Activated naive CD8-positive, alpha-beta T cell treated with anti-CD3 and anti-CD28 coated beads, Interleukin-2, amount 50 U/mL, for 24 hours (primary cell): Measurements from ENCODE around the gene MAP1LC3A.
"Not testable (repeated sequence)": the region's sequence is repeated elsewhere in the genome, so short reads cannot be mapped to it uniquely, and the experiment has no call there.

Experiments used
- ATAC-seq: fragments of 150-1000 bp; cut with Tn5 transposase; one replicate; pipeline ENCODE4 v1.10.0; 2021
- DNase-seq: peaks from one replicate; pipeline ENCODE4 v3.0.0; 2021
- H3K27ac Mint-ChIP-seq: one replicate; pipeline ENCODE4 v1.8.0; 2021; ENCODE audit warnings: mild to moderate bottlenecking, mixed read lengths
- H3K27me3 Mint-ChIP-seq: one replicate; pipeline ENCODE4 v1.8.0; 2021; ENCODE audit warnings: mixed read lengths
- H3K36me3 Mint-ChIP-seq: one replicate; pipeline ENCODE4 v1.8.0; 2021; ENCODE audit warnings: low read depth, mixed read lengths
- H3K4me1 Mint-ChIP-seq: one replicate; pipeline ENCODE4 v1.8.0; 2021; ENCODE audit warnings: mixed read lengths
- H3K4me3 Mint-ChIP-seq: one replicate; pipeline ENCODE4 v1.8.0; 2021; ENCODE audit warnings: mild to moderate bottlenecking, moderate library complexity, mixed read lengths
- H3K9me3 Mint-ChIP-seq: one replicate; pipeline ENCODE4 v1.8.0; 2021; ENCODE audit warnings: mixed read lengths

MAP1LC3A gene

GRCh38 chr20:34558320-34559218 is at the start of gene MAP1LC3A:
Gene MAP1LC3A (plus strand): TSS chr20:34558718. CDS start chr20:34558869, 151 bp downstream.
- H3K36me3 Mint-ChIP-seq: no peaks in the 10 kb centered on the region
- ATAC-seq: peak; percentile 76
- H3K4me1 Mint-ChIP-seq: peaks cover 11% of the 10 kb centered on the region
- H3K27me3 Mint-ChIP-seq: no peaks in the 10 kb centered on the region
- no peaks in the 10 kb centered on the region for H3K9me3 Mint-ChIP-seq
- DNase-seq: peak; percentile 91
- H3K4me3 Mint-ChIP-seq: peak within 1 kb of the TSS; percentile 80
- peak within 1 kb of the TSS; percentile 82 for H3K27ac Mint-ChIP-seq

GRCh38 chr20:34510575-34510974 is 47.9 kb upstream of the MAP1LC3A start:
- peaks cover 19% of the 10 kb centered on the region for H3K4me1 Mint-ChIP-seq
- H3K4me3 Mint-ChIP-seq: no peak overlapping the region
- no peaks in the 10 kb centered on the region for H3K27me3 Mint-ChIP-seq
- DNase-seq (no peak), ATAC-seq (no peak)
- H3K9me3 Mint-ChIP-seq: no peaks in the 10 kb centered on the region
- no peak overlapping the region for H3K27ac Mint-ChIP-seq
- peaks cover 17% of the 10 kb centered on the region for H3K36me3 Mint-ChIP-seq

GRCh38 chr20:34511891-34512265 is 46.6 kb upstream of the MAP1LC3A start:
- Mint-ChIP-seq H3K36me3 (peaks cover 13% of the 10 kb centered on the region), H3K4me1 (peaks cover 25% of the 10 kb centered on the region), H3K4me3 (no peak overlapping the region), H3K27me3 (no peaks in the 10 kb centered on the region), H3K9me3 (no peaks in the 10 kb centered on the region), H3K27ac (no peak overlapping the region)
- DNase-seq: no peak
- no peak for ATAC-seq

GRCh38 chr20:34512266-34512954 is 46.1 kb upstream of the MAP1LC3A start:
- DNase-seq (no peak), ATAC-seq (no peak)
- Mint-ChIP-seq H3K36me3 (peaks cover 13% of the 10 kb centered on the region), H3K27me3 (no peaks in the 10 kb centered on the region), H3K4me1 (peaks cover 29% of the 10 kb centered on the region), H3K4me3 (no peak overlapping the region), H3K9me3 (no peaks in the 10 kb centered on the region), H3K27ac (no peak overlapping the region)

- no peaks in the 10 kb centered on the region for H3K9me3 Mint-ChIP-seq
- H3K36me3 Mint-ChIP-seq: peaks cover 10% of the 10 kb centered on the region
- DNase-seq (no peak), ATAC-seq (no peak)
- peaks cover 32% of the 10 kb centered on the region for H3K4me1 Mint-ChIP-seq
- no peaks in the 10 kb centered on the region for H3K27me3 Mint-ChIP-seq
- H3K27ac Mint-ChIP-seq: no peak overlapping the region
- H3K4me3 Mint-ChIP-seq: no peak overlapping the region
Measured at GRCh38 chr20:34512955-34513419, 45.5 kb upstream of the MAP1LC3A start.

GRCh38 chr20:34514034-34514433 is 44.5 kb upstream of the MAP1LC3A start:
- not testable (repeated sequence) for H3K27ac Mint-ChIP-seq, H3K27me3 Mint-ChIP-seq, H3K4me3 Mint-ChIP-seq, ATAC-seq, DNase-seq, H3K9me3 Mint-ChIP-seq
- H3K36me3 Mint-ChIP-seq: peaks cover 11% of the 10 kb centered on the region
- peaks cover 43% of the 10 kb centered on the region for H3K4me1 Mint-ChIP-seq

GRCh38 chr20:34514897-34515483 is 43.5 kb upstream of the MAP1LC3A start:
- peaks cover 46% of the 10 kb centered on the region for H3K4me1 Mint-ChIP-seq
- ATAC-seq (peak; percentile 2), DNase-seq (no peak)
- peaks cover 11% of the 10 kb centered on the region for H3K36me3 Mint-ChIP-seq
- peak overlapping the region; percentile 95 for H3K27ac Mint-ChIP-seq
- no peaks in the 10 kb centered on the region for H3K27me3 Mint-ChIP-seq
- H3K9me3 Mint-ChIP-seq: no peaks in the 10 kb centered on the region
- peak overlapping the region; percentile 86 for H3K4me3 Mint-ChIP-seq

GRCh38 chr20:34515484-34516246 is 42.9 kb upstream of the MAP1LC3A start:
- H3K4me3 Mint-ChIP-seq: peak overlapping the region; percentile 86
- peak overlapping the region; percentile 95 for H3K27ac Mint-ChIP-seq
- peaks cover 48% of the 10 kb centered on the region for H3K4me1 Mint-ChIP-seq
- H3K27me3 Mint-ChIP-seq: no peaks in the 10 kb centered on the region
- no peaks in the 10 kb centered on the region for H3K9me3 Mint-ChIP-seq
- DNase-seq (peak; percentile 67), ATAC-seq (peak; percentile 59)
- H3K36me3 Mint-ChIP-seq: peaks cover 13% of the 10 kb centered on the region

- Mint-ChIP-seq H3K4me1 (peaks cover 54% of the 10 kb centered on the region), H3K27ac (peak within 1 kb of the TSS; percentile 95), H3K9me3 (no peaks in the 10 kb centered on the region), H3K4me3 (peak within 1 kb of the TSS; percentile 86), H3K27me3 (no peaks in the 10 kb centered on the region), H3K36me3 (peaks cover 10% of the 10 kb centered on the region)
- ATAC-seq (peak; percentile 91), DNase-seq (peak; percentile 98)
Measured at GRCh38 chr20:34516247-34517113, 42.0 kb upstream of the MAP1LC3A start, which contains the start of gene DYNLRB1. Gene DYNLRB1 (plus strand): TSS chr20:34516422. CDS start chr20:34516459, 37 bp downstream.

- ATAC-seq (no peak), DNase-seq (no peak)
- Mint-ChIP-seq H3K27me3 (no peaks in the 10 kb centered on the region), H3K4me3 (peak overlapping the region; percentile 86), H3K36me3 (peaks cover 13% of the 10 kb centered on the region), H3K9me3 (no peaks in the 10 kb centered on the region), H3K27ac (peak overlapping the region; percentile 95), H3K4me1 (peaks cover 57% of the 10 kb centered on the region)
Measured at GRCh38 chr20:34517114-34517505, 41.4 kb upstream of the MAP1LC3A start.

GRCh38 chr20:34518863-34519262 is 39.7 kb upstream of the MAP1LC3A start:
- H3K27ac Mint-ChIP-seq, H3K27me3 Mint-ChIP-seq, H3K4me3 Mint-ChIP-seq, H3K9me3 Mint-ChIP-seq, DNase-seq, ATAC-seq: not testable (repeated sequence)
- peaks cover 14% of the 10 kb centered on the region for H3K36me3 Mint-ChIP-seq
- peaks cover 65% of the 10 kb centered on the region for H3K4me1 Mint-ChIP-seq

GRCh38 chr20:34519841-34520240 is 38.7 kb upstream of the MAP1LC3A start:
- H3K27ac Mint-ChIP-seq, H3K4me3 Mint-ChIP-seq, H3K27me3 Mint-ChIP-seq, DNase-seq, ATAC-seq, H3K9me3 Mint-ChIP-seq: not testable (repeated sequence)
- peaks cover 14% of the 10 kb centered on the region for H3K36me3 Mint-ChIP-seq
- H3K4me1 Mint-ChIP-seq: peaks cover 60% of the 10 kb centered on the region
